SH-SY5Y (cell line): ENCODE data around the gene RIIAD1.

Experiments
- GATA2 ChIP-seq: IDR thresholded peaks from 2 replicates; pipeline ENCODE4 v1.6.1; 2011; ENCODE audit warnings: mild to moderate bottlenecking, low read depth, low read length
- GATA3 ChIP-seq: IDR thresholded peaks from 2 replicates; pipeline ENCODE4 v1.6.1; 2011; ENCODE audit warnings: low read depth, mild to moderate bottlenecking, low read length, moderate library complexity

GRCh38 chr1:151737026-151737425 is 15.7 kb downstream of the RIIAD1 start:
- TF ChIP-seq GATA2 (no peak), GATA3 (no peak)
